Erythroblast (primary cell): ENCODE results near the gene MC4R.

Experiments used
- GATA1 ChIP-seq: IDR thresholded peaks from 2 replicates; pipeline ENCODE4 v1.6.1; 2011; ENCODE audit warnings: low read depth, mild to moderate bottlenecking, control low read depth, low read length, moderate library complexity
- POLR2A ChIP-seq: IDR thresholded peaks from 2 replicates; pipeline ENCODE4 v1.6.1; 2011; ENCODE audit warnings: mild to moderate bottlenecking, low read length

GRCh38 chr18:60327880-60328279 is 44.7 kb downstream of the MC4R start:
- TF ChIP-seq POLR2A (no peak), GATA1 (no peak)
